ENCODE measurements around the gene ERICH6.

- TF ChIP-seq CTCF (conservative IDR thresholded peaks at IDR 0.05 in 1 of 2, IDR thresholded peaks at IDR 0.05 in 1 of 2; ENCODE audit: extremely low read depth in 1 of 2, insufficient read depth in 1 of 2, low read depth in 1 of 2, low read length in 2 of 2) (peak; percentile 73 to 91), EZH2 (IDR thresholded peaks at IDR 0.05; ENCODE audit: borderline replicate concordance, low read length) (no peak)
Measured at GRCh38 chr3:150721285-150722130, 17.8 kb upstream of the ERICH6 start.

Measured in mammary epithelial cell (primary cell).